K562 (cell line): ENCODE data around the gene PLEKHM3. TPM values are rescaled to one million over a fixed set of nuclear protein-coding genes. Genes with fewer than 3 reads are reported as not detected.

Experiments used
- ATAC-seq: fragments of 200-7000 bp; cut with Tn5 transposase; 3 replicates; pipeline ENCODE4 v1.9.1; 2020; ENCODE audit warnings: moderate library complexity
- BruUV-seq: library from RNA; stranded (reverse); fragments of 400-500 nt; replicated peaks from 2 replicates; lab custom pipeline; 2021; lab: Mats Ljungman, UMichigan
- CTCF ChIA-PET: fragments of 300-600 bp; formaldehyde crosslinking; extraction: SDS; loops from one replicate; lab custom pipeline; 2021; ENCODE audit warnings: low intra/inter-chr PET ratio; lab: Yijun Ruan, JAX
- POLR2A ChIA-PET: fragments of 300-600, 350-650 bp; sonication (Branson Sonifier 250); formaldehyde crosslinking; extraction: SDS; loops from one replicate; lab custom pipeline; 2021; ENCODE audit warnings: antibody characterized with exemption, inconsistent platforms; lab: Yijun Ruan, JAX
- DNase-seq, 4 experiments: peaks; one replicate each; pipeline versions ENCODE4 v3.0.0 to v3.0.0-alpha.2; 2011 to 2018; ENCODE audit warnings: low spot score in 3 of 4, mixed read lengths in 3 of 4; ENCODE audit errors: extremely low read depth in 1 of 4
- FAIRE-seq: peaks from 2 replicates; lab custom pipeline; 2011; peaks lifted over from hg19 to GRCh38; lab: Jason Lieb, UNC
- H2AFZ ChIP-seq: 2 replicates; pipeline ENCODE4 v1.6.0; 2011; ENCODE audit warnings: low read depth, low read length, control low read depth, inconsistent platforms
- H3K27ac ChIP-seq: fragments of 200-600 bp; 3 replicates; pipeline ENCODE4 v1.8.0; 2011; ENCODE audit warnings: low read depth, mild to moderate bottlenecking, control low read depth, inconsistent platforms, low read length, moderate library complexity, mixed read lengths; ENCODE audit errors: extremely low read depth
- H3K27me3 ChIP-seq, 2 experiments: fragments of 300-600 bp in 1 of 2; 2 replicates in 1 of 2; 3 replicates in 1 of 2; pipeline versions ENCODE4 v1.6.0 to v1.8.0; 2011; ENCODE audit warnings: inconsistent platforms in 2 of 2, low read length in 2 of 2, mild to moderate bottlenecking in 1 of 2, mixed read lengths in 1 of 2, moderate library complexity in 1 of 2; ENCODE audit not compliant: control insufficient read depth in 2 of 2, insufficient read depth in 2 of 2
- H3K36me3 ChIP-seq: fragments of 300-600 bp; 3 replicates; pipeline ENCODE4 v1.8.0; 2011; ENCODE audit warnings: mild to moderate bottlenecking, low read length, inconsistent platforms; ENCODE audit not compliant: control insufficient read depth, insufficient read depth
- H3K4me1 ChIP-seq, 2 experiments: fragments of 200-600 bp in 1 of 2; replicated peaks in 1 of 2; 2 replicates in 1 of 2; 3 replicates in 1 of 2; pipeline versions ENCODE4 v1.5.1 to v1.8.0; 2011; ENCODE audit warnings: inconsistent platforms in 2 of 2, low read length in 2 of 2, mild to moderate bottlenecking in 1 of 2, mixed read lengths in 1 of 2, moderate library complexity in 1 of 2; ENCODE audit not compliant: control insufficient read depth in 2 of 2, insufficient read depth in 2 of 2
- H3K4me2 ChIP-seq: 2 replicates; pipeline ENCODE4 v1.6.1; 2011; ENCODE audit warnings: low read length, control low read depth, inconsistent platforms, mixed read lengths; ENCODE audit not compliant: insufficient read depth
- H3K4me3 ChIP-seq: fragments of 200-600 bp; sonication (generic), shearing (Covaris generic); 2 replicates; pipeline ENCODE4 v1.5.1; 2016; ENCODE audit warnings: control low read depth, inconsistent platforms
- H3K79me2 ChIP-seq: fragments of 200-600 bp; 3 replicates; pipeline ENCODE4 v1.8.0; 2011; ENCODE audit warnings: low read length, inconsistent platforms; ENCODE audit not compliant: control insufficient read depth, insufficient read depth
- H3K9ac ChIP-seq, 2 experiments: 2 replicates each; pipeline versions ENCODE4 v1.6.0 to v1.6.1; 2011; ENCODE audit warnings: low read depth in 2 of 2, low read length in 2 of 2, control low read depth in 1 of 2, inconsistent platforms in 1 of 2, mild to moderate bottlenecking in 1 of 2, mixed read lengths in 1 of 2; ENCODE audit not compliant: insufficient read depth in 1 of 2
- H3K9me1 ChIP-seq: one replicate; pipeline ENCODE4 v1.6.0; 2011; ENCODE audit warnings: inconsistent platforms, mild to moderate bottlenecking, low read length, moderate library complexity; ENCODE audit not compliant: control insufficient read depth, insufficient read depth
- H3K9me3 ChIP-seq: replicated peaks from 2 replicates; pipeline ENCODE4 v1.5.1; 2011; ENCODE audit warnings: low read depth, low read length, inconsistent platforms; ENCODE audit not compliant: control insufficient read depth, insufficient read depth
- H4K20me1 ChIP-seq: replicated peaks from 2 replicates; pipeline ENCODE4 v1.6.1; 2011; ENCODE audit warnings: low read length, inconsistent platforms, mixed read lengths; ENCODE audit not compliant: control insufficient read depth, insufficient read depth
- HMG20A ChIP-seq: fragments of 450-650 bp; formaldehyde crosslinking; conservative IDR thresholded peaks from 2 replicates; pipeline ENCODE4 v1.4.0; 2020; ENCODE audit warnings: mild to moderate bottlenecking, mixed read lengths
- ZBTB49 ChIP-seq: sonication (generic); formaldehyde crosslinking; IDR thresholded peaks from 2 replicates; pipeline ENCODE4 v1.8.0; 2022; ENCODE audit warnings: missing genetic modification reagents, mild to moderate bottlenecking, borderline replicate concordance
- ZBTB8A ChIP-seq: fragments of 450-650 bp; IDR thresholded peaks from 2 replicates; pipeline ENCODE4 v1.6.1; 2018; ENCODE audit warnings: mild to moderate bottlenecking, moderate library complexity; ENCODE audit not compliant: partially characterized antibody
- WGBS: fragments of 100-300 bp; shearing (Covaris generic); methylation state at CpG from one replicate; pipeline ENCODE4 v1.1.6; 2016; ENCODE audit warnings: low coverage, mixed read lengths; ENCODE audit not compliant: insufficient coverage; ENCODE audit errors: missing lambda C conversion rate; 5-methylcytosine and 5-hydroxymethylcytosine counted together
- in situ Hi-C: fragments of 300-500 bp; cut with MboI; formaldehyde crosslinking; loops from 4 replicates; pipeline ENCODE4 v1.15.0; 2018; ENCODE audit warnings: inconsistent platforms, mixed read lengths
- intact Hi-C: fragments of 100-400 bp; cut with micrococcal nuclease; formaldehyde crosslinking; loops from 2 replicates; pipeline ENCODE4 v1.14.2; 2022
- polyA plus RNA-seq, 8 experiments: library from polyadenylated mRNA; depleted of rRNA in 4 of 8; stranded (reverse) in 5 of 8; unstranded in 3 of 8; fragments of >200 nt; fragmentation: Nextera tagmentation in 2 of 8; fragmentation: Illumina TruSeq in 1 of 8; extraction: Ambion mirVana in 2 of 8; extraction: Trizol in 1 of 8; gene quantifications; 2 replicates each; pipeline versions ENCODE4 v1.2.1 to v1.2.3, GENCODE V29; 2011 to 2014; ENCODE audit warnings: inconsistent platforms in 1 of 8, missing spikeins in 1 of 8
- total RNA-seq, 7 experiments: library from RNA; depleted of rRNA in 6 of 7; stranded (reverse); fragments of >200 nt in 6 of 7; fragmentation: Illumina TruSeq in 2 of 7; extraction: Trizol in 2 of 7; gene quantifications; 2 replicates each; pipeline versions ENCODE4 v1.2.1 to v1.2.3, GENCODE V29; 2011 to 2021; ENCODE audit warnings: low replicate concordance in 1 of 7

PLEKHM3 gene
- total and polyA plus RNA-seq, 9 of the 15 experiments (the other 6 are each of a cell fraction or from before 2014, with no cell fraction given): 0.24 to 1.6 (median 1.0) TPM

GRCh38 chr2:207863345-207863744 lies 162.0 kb downstream of the PLEKHM3 start:
- CTCF ChIA-PET: no interaction called here
- no peak for DNase-seq
- WGBS: 41% methylated on average over 9 of the region's 10 CpGs
- H3K27me3 ChIP-seq: no peaks in the 10 kb centered on the region
- no peaks in the 10 kb centered on the region for H3K9me3 ChIP-seq
- no peak overlapping the region for H3K27ac ChIP-seq
- no peaks in the 10 kb centered on the region for H3K4me1 ChIP-seq
- H3K36me3 ChIP-seq: no peaks in the 10 kb centered on the region
- no peaks in the 10 kb centered on the region for H4K20me1 ChIP-seq
- in situ Hi-C loops: no loop called here
- FAIRE-seq: no peak
- no TSS peak for BruUV-seq
- TF ChIP-seq ZBTB8A (no peak), ZBTB49 (CRISPR knock-in tag) (no peak), HMG20A (CRISPR knock-in tag) (no peak)
- H3K9ac ChIP-seq: no peak overlapping the region
- no peaks in the 10 kb centered on the region for H3K9me1 ChIP-seq
- no peak overlapping the region for H3K4me2 ChIP-seq
- POLR2A ChIA-PET: interaction anchor here (0.6 kb wide), 1 partner anchor 114 kb away, joined by 5 read pairs; no protein-coding TSS in a partner anchor
- no peak overlapping the region for H2AFZ ChIP-seq
- ATAC-seq: no peak
- H3K4me3 ChIP-seq: no peak overlapping the region
- intact Hi-C loops: loop anchor here (10.0 kb wide), 1 partner anchor 171 kb away; no protein-coding TSS in a partner anchor
- H3K79me2 ChIP-seq: no peaks in the 10 kb centered on the region
